ENCODE data around the gene DST.

DST gene

GRCh38 chr6:56613247-56613851, 29.3 kb downstream of the DST start:
- no peak overlapping the region for H3K27ac ChIP-seq (replicated peaks)
- no peak overlapping the region for H3K4me3 ChIP-seq (replicated peaks; ENCODE audit: insufficient read depth, low read length)
- TF ChIP-seq, protein P1, sequence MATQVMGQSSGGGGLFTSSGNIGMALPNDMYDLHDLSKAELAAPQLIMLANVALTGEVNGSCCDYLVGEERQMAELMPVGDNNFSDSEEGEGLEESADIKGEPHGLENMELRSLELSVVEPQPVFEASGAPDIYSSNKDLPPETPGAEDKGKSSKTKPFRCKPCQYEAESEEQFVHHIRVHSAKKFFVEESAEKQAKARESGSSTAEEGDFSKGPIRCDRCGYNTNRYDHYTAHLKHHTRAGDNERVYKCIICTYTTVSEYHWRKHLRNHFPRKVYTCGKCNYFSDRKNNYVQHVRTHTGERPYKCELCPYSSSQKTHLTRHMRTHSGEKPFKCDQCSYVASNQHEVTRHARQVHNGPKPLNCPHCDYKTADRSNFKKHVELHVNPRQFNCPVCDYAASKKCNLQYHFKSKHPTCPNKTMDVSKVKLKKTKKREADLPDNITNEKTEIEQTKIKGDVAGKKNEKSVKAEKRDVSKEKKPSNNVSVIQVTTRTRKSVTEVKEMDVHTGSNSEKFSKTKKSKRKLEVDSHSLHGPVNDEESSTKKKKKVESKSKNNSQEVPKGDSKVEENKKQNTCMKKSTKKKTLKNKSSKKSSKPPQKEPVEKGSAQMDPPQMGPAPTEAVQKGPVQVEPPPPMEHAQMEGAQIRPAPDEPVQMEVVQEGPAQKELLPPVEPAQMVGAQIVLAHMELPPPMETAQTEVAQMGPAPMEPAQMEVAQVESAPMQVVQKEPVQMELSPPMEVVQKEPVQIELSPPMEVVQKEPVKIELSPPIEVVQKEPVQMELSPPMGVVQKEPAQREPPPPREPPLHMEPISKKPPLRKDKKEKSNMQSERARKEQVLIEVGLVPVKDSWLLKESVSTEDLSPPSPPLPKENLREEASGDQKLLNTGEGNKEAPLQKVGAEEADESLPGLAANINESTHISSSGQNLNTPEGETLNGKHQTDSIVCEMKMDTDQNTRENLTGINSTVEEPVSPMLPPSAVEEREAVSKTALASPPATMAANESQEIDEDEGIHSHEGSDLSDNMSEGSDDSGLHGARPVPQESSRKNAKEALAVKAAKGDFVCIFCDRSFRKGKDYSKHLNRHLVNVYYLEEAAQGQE (IDR thresholded peaks at IDR 0.05; ENCODE audit: insufficient replicate concordance, low read depth), result no peak
- TF ChIP-seq POLR2AphosphoS5 (IDR thresholded peaks at IDR 0.05; ENCODE audit: low read depth) (no peak), GABPA (IDR thresholded peaks at IDR 0.05; ENCODE audit: low read depth) (no peak), SPI1 (IDR thresholded peaks at IDR 0.05; ENCODE audit: borderline replicate concordance, low read depth) (no peak)
- TF ChIP-seq, protein P2, sequence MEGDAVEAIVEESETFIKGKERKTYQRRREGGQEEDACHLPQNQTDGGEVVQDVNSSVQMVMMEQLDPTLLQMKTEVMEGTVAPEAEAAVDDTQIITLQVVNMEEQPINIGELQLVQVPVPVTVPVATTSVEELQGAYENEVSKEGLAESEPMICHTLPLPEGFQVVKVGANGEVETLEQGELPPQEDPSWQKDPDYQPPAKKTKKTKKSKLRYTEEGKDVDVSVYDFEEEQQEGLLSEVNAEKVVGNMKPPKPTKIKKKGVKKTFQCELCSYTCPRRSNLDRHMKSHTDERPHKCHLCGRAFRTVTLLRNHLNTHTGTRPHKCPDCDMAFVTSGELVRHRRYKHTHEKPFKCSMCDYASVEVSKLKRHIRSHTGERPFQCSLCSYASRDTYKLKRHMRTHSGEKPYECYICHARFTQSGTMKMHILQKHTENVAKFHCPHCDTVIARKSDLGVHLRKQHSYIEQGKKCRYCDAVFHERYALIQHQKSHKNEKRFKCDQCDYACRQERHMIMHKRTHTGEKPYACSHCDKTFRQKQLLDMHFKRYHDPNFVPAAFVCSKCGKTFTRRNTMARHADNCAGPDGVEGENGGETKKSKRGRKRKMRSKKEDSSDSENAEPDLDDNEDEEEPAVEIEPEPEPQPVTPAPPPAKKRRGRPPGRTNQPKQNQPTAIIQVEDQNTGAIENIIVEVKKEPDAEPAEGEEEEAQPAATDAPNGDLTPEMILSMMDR (IDR thresholded peaks at IDR 0.05; ENCODE audit: insufficient read depth, low read length), result no peak
- no peak for DNase-seq (ENCODE audit: low read depth in 1 of 2, low spot score in 1 of 2)
- no peaks in the 10 kb centered on the region for H3K27me3 ChIP-seq (ENCODE audit: insufficient read depth, poor library complexity, severe bottlenecking)

DNA sequence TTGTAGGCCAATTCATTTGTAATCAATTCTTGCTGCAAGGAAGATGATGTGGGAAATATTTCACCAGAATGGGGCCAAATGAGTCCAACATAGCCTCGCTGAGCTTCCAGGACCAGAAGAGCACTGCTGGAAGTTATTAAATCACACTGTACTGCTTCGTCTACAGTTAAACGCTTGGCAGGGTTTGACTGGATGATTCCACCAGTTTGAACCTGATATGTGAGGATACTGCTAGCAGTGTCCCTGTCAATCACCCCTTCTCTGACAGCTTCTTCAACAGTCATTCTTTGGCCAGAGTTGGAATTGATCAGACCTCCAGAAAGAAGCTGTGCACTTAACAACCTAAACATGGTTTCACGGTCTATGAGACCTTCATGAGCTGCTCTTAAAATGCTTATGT, 34.4 kb downstream of the DST start:
- TF ChIP-seq SPI1 (IDR thresholded peaks at IDR 0.05; ENCODE audit: borderline replicate concordance, low read depth) (no peak), GABPA (IDR thresholded peaks at IDR 0.05; ENCODE audit: low read depth) (no peak), POLR2AphosphoS5 (IDR thresholded peaks at IDR 0.05; ENCODE audit: low read depth) (no peak)
- TF ChIP-seq, protein P1 (IDR thresholded peaks at IDR 0.05; ENCODE audit: insufficient replicate concordance, low read depth), result no peak
- TF ChIP-seq, protein P2 (IDR thresholded peaks at IDR 0.05; ENCODE audit: insufficient read depth, low read length), result no peak

DNA sequence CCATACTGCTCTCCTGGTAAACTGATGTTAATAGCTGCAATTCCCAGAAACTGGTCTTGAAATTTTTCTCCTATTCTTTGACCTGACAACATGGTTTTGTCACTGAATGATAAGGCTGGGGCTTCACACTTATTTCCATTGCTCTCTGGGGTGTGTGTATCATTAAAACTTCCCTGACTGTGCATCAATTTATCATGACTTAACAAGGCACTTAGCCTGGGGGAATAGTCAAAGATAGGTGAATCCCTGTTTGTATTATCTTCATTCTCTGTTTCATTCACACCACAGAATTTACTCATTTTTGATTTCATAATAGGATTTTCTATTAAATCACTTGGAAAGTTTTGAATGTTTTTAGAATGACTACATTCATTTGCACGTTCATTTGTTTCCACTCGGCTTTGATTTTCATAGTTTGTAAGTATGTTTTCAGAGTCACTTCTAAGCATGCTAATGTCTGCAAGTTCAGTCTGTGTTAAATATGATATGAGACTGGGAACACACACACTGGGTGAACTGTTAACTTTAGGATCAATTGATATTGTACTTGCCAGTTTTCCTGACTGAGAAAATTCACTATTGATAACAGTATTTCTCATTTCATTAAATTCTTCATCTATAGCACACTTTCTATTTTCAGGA, 35.5 kb downstream of the DST start:
- TF ChIP-seq, protein P1 (IDR thresholded peaks at IDR 0.05; ENCODE audit: insufficient replicate concordance, low read depth), result no peak
- TF ChIP-seq POLR2AphosphoS5 (IDR thresholded peaks at IDR 0.05; ENCODE audit: low read depth) (no peak), SPI1 (IDR thresholded peaks at IDR 0.05; ENCODE audit: borderline replicate concordance, low read depth) (no peak), GABPA (IDR thresholded peaks at IDR 0.05; ENCODE audit: low read depth) (no peak)
- TF ChIP-seq, protein P2 (IDR thresholded peaks at IDR 0.05; ENCODE audit: insufficient read depth, low read length), result no peak
- no peak for DNase-seq (ENCODE audit: low read depth in 1 of 2, low spot score in 1 of 2)
- Histone ChIP-seq H3K4me3 (replicated peaks; ENCODE audit: insufficient read depth, low read length) (no peak overlapping the region), H3K27me3 (ENCODE audit: insufficient read depth, poor library complexity, severe bottlenecking) (no peaks in the 10 kb centered on the region), H3K27ac (replicated peaks) (no peak overlapping the region)

More for the DNA sequence above, 34.4 kb downstream of the DST start:
- H3K27ac ChIP-seq (replicated peaks), result no peak overlapping the region
- no peak for DNase-seq (ENCODE audit: low read depth in 1 of 2, low spot score in 1 of 2)
- no peak overlapping the region for H3K4me3 ChIP-seq (replicated peaks; ENCODE audit: insufficient read depth, low read length)
- H3K27me3 ChIP-seq (ENCODE audit: insufficient read depth, poor library complexity, severe bottlenecking), result no peaks in the 10 kb centered on the region
